Pancreas (tissue), 10 donors: ENCODE measurements around the gene ADM2. TPM values are rescaled to one million over a fixed set of nuclear protein-coding genes. Genes with fewer than 3 reads are reported as not detected.

Experiments used
- ATAC-seq, 4 donors: fragments of 200-7000 bp; cut with Tn5 transposase; one replicate each; pipeline versions ENCODE4 v1.8.0 to v1.9.1; 2020; ENCODE audit warnings: mild to moderate bottlenecking in 4 of 4, moderate library complexity in 4 of 4
- DNase-seq, 6 donors: peaks; one replicate each; pipeline ENCODE4 v3.0.0-alpha.2; 2020
- FAIRE-seq: peaks from 2 replicates; lab custom pipeline; 2012; peaks lifted over from hg19 to GRCh38; lab: Jason Lieb, UNC
- H3K27ac ChIP-seq, 4 donors: fragments of 200-600 bp; sonication (generic); 1 replicate in 3 of 4; 2 replicates in 1 of 4; pipeline versions ENCODE4 v1.5.0 to v1.8.0; 2020
- H3K27me3 ChIP-seq, 4 donors: fragments of 200-600 bp; one replicate each; pipeline ENCODE4 v1.8.0; 2021
- H3K36me3 ChIP-seq, 3 donors: fragments of 200-600 bp; sonication (generic) in 1 of 3; one replicate each; pipeline versions ENCODE4 v1.5.0 to v1.8.0; 2020 to 2021
- H3K4me1 ChIP-seq, 3 donors: fragments of 200-600 bp; one replicate each; pipeline ENCODE4 v1.8.0; 2021
- H3K4me3 ChIP-seq, 4 donors: fragments of 200-600 bp; sonication (generic) in 2 of 4; one replicate each; pipeline versions ENCODE4 v1.5.0 to v1.8.0; 2020 to 2021
- H3K9me3 ChIP-seq, 4 donors: fragments of 200-600 bp; one replicate each; pipeline ENCODE4 v1.8.0; 2021
- WGBS, 2 donors: extraction: QIAGEN DNeasy Blood & Tissue Kit; methylation state at CpG; one replicate each; pipeline ENCODE4 v1.1.7; 2013; 5-methylcytosine and 5-hydroxymethylcytosine counted together
- intact Hi-C, 3 donors: fragments of 100-400 bp; cut with DNase I; formaldehyde crosslinking; loops; one replicate each; pipeline versions ENCODE4 v1.11.1 to v1.14.2; 2022
- polyA plus RNA-seq, 2 donors: library from polyadenylated mRNA; stranded (reverse); fragments of 200-250 nt; gene quantifications; one replicate each; pipeline ENCODE4 v1.2.3, GENCODE V29; 2013
- total RNA-seq, 6 donors: library from RNA; stranded (reverse); fragmentation: NEBNext Ultra II Directional in 4 of 6; extraction: Animal tissue kit (Norgen Biotek cat#: 25700) in 4 of 6; gene quantifications; one replicate each; pipeline versions ENCODE4 v1.2.1 to v1.2.4, GENCODE V29; 2021 to 2023
- TF ChIP-seq, protein P1 (sequence below), 4 donors: fragments of 200-600 bp; sonication (generic) in 3 of 4; IDR thresholded peaks; one replicate each; pipeline versions ENCODE4 v1.5.0 to v1.8.0; 2021; ENCODE audit warnings: antibody characterized with exemption in 4 of 4
- donor health status: healthy with polysubstance abuse.
- donor health status: DM: no; HTN: no; CAD: no; lungs with moderate emphysema.
- donor health status: DM: no; HTN: no; CAD: no.
- donor health status: control.
- donor health status: control.
- donor health status: Bipolar disorder and iron deficiency.
- donor health status: DM: yes; HTN: yes; CAD: no.
- donor health status: DM: no; HTN: no; CAD: no.
- donor health status: DM: no; HTN: no; CAD: no.
- donor health status: DM: yes; HTN: yes; CAD: no.

The ADM2 gene
- total and polyA plus RNA-seq, 8 donors = 2.1 to 44.3 (median 5.8) TPM

DNA sequence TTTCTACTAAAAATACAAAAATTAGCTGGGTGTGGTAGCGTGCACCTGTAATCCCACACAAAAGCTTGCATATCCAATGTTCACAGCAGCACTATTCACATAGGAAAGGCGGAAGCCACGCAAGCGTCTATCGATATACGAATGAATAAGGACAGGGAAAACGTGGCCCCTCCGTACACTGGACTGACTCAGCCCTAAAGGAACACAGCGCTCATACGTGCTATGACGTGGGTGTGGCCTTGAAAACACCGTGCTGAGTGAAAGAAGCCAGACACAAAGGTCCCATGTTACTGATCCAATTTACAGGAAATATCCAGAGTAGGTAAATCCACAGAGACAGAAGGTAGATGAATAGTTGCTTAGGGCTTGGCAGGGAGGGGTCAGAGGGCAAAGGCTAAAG lies 19.1 kb downstream of the ADM2 start:
- FAIRE-seq (no peak), ATAC-seq (no peak), DNase-seq (no peak)
- no peak overlapping the region for H3K27ac ChIP-seq
- H3K4me1 ChIP-seq = peaks cover 0 to 6% (median 0%) of the 10 kb centered on the region in 3 donors
- H3K9me3 ChIP-seq = no peaks in the 10 kb centered on the region
- WGBS, 2 donors = 83 to 88% methylated on average over 12 of the region's 12 CpGs
- H3K4me3 ChIP-seq = no peak overlapping the region
- peaks cover 0 to 15% (median 0%) of the 10 kb centered on the region in 3 donors for H3K36me3 ChIP-seq
- no peaks in the 10 kb centered on the region for H3K27me3 ChIP-seq
- TF ChIP-seq, protein P1, sequence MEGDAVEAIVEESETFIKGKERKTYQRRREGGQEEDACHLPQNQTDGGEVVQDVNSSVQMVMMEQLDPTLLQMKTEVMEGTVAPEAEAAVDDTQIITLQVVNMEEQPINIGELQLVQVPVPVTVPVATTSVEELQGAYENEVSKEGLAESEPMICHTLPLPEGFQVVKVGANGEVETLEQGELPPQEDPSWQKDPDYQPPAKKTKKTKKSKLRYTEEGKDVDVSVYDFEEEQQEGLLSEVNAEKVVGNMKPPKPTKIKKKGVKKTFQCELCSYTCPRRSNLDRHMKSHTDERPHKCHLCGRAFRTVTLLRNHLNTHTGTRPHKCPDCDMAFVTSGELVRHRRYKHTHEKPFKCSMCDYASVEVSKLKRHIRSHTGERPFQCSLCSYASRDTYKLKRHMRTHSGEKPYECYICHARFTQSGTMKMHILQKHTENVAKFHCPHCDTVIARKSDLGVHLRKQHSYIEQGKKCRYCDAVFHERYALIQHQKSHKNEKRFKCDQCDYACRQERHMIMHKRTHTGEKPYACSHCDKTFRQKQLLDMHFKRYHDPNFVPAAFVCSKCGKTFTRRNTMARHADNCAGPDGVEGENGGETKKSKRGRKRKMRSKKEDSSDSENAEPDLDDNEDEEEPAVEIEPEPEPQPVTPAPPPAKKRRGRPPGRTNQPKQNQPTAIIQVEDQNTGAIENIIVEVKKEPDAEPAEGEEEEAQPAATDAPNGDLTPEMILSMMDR (IDR thresholded peaks at IDR 0.05) = no peak
- intact Hi-C loops = loop anchor here in 1 of 3 donors (10.0 kb wide), 1 partner anchor 256 kb away; the partner anchor contains the start of gene TUBGCP6

GRCh38 chr22:50502096-50502495 lies 20.8 kb downstream of the ADM2 start:
- TF ChIP-seq, protein P1 (IDR thresholded peaks at IDR 0.05) = no peak
- peaks cover 0 to 10% (median 0%) of the 10 kb centered on the region in 3 donors for H3K4me1 ChIP-seq
- H3K36me3 ChIP-seq = peaks cover 0 to 15% (median 0%) of the 10 kb centered on the region in 3 donors
- WGBS, 2 donors = 87 to 92% methylated on average over 6 of the region's 6 CpGs
- ATAC-seq = no peak
- H3K9me3 ChIP-seq = no peaks in the 10 kb centered on the region
- H3K27ac ChIP-seq = no peak overlapping the region
- peak in 1 of 6 donors; percentile 55 for DNase-seq
- no peaks in the 10 kb centered on the region for H3K27me3 ChIP-seq
- no peak for FAIRE-seq
- H3K4me3 ChIP-seq = no peak overlapping the region
- intact Hi-C loops = loop anchor here in 1 of 3 donors (10.0 kb wide), 1 partner anchor 257 kb away; the partner anchor contains the start of gene TUBGCP6

DNA sequence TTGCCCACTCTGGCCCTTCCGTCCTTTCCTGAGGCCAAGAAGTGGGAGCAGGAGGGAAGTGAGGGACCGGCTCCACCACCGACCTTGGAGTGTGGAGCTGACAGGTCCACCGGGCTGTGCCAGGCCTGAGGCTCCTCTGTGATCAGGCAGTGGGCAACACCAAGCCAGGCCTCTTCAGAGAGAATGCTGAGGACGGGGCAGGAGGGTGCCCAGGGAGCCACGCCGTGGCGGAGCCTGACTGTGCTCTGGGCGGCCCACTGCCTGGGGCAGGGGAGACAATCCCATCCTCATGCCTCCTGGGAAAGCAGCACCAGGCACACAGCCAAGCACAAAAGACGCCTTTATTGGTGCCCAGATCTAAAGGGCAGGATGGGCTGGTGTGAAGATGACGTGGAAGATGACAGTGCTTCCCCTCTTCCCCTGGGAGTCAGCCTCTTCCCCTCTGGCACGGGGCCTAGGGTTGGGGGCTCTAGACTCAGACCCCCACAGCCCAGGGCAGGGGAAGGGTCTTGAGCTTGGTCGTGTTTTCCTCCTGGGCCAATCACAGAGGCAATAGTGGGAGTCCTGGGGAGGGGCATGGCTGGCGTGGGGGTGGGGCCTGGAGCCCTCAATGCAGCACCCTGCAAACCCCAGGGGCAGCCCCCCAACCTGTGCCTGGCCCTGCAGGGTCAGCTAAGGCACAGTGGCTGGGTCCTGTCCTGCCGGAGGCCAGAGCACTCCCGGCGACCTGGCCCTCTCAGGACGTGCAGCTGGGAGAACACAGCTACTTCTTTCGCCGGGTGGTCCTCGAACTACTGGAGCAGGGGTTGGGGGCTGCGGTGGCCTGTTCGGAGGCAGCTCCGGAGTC lies 21.5 kb downstream of the ADM2 start:
- H3K9me3 ChIP-seq = no peaks in the 10 kb centered on the region
- DNase-seq (peak in 1 of 6 donors; percentile 80), FAIRE-seq (no peak), ATAC-seq (no peak)
- H3K27ac ChIP-seq = no peak overlapping the region
- peaks cover 0 to 10% (median 0%) of the 10 kb centered on the region in 3 donors for H3K4me1 ChIP-seq
- peaks cover 0 to 15% (median 0%) of the 10 kb centered on the region in 3 donors for H3K36me3 ChIP-seq
- intact Hi-C loops = loop anchor here in 1 of 3 donors (10.0 kb wide), 1 partner anchor 258 kb away; the partner anchor contains the start of gene TUBGCP6
- 82 to 86% methylated on average over 22 to 24 of the region's 24 CpGs for WGBS, 2 donors
- TF ChIP-seq, protein P1 (IDR thresholded peaks at IDR 0.05) = no peak
- H3K27me3 ChIP-seq = no peaks in the 10 kb centered on the region
- H3K4me3 ChIP-seq = no peak overlapping the region

DNA sequence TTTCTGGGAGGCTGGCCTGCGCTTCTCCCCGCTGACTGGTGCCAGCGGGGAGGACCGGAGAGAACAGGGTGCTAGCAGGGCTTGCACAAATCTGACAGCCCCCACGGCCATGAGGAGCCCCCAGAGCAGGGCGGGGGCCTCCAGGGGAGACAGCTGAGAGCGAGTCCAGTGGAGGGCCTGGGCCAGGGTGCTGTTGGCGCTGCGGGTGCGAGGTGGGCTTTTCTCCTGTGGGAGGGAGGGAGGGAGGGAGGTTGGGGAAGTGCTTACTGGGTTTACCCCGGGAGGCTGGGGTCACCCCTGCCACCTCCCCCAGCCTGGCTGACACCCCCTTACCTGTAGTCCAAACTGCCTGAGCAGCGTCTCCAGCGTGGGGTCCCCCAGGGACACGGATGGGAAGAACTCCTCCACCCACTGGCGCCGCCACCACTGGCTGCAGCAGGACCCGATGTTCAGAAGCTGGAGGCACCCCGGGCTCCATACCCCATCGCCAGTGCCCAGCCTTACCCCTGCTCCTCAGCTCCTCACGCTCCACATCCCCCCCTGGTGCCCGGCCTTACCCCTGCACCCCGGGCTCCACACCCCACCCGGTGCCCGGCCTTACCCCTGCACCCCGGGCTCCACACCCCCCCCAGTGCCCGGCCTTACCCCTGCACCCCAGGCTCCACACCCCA lies 22.3 kb downstream of the ADM2 start:
- no peak for ATAC-seq
- peaks cover 0 to 10% (median 0%) of the 10 kb centered on the region in 3 donors for H3K4me1 ChIP-seq
- H3K36me3 ChIP-seq = peaks cover 0 to 15% (median 0%) of the 10 kb centered on the region in 3 donors
- 75 to 92% methylated on average over 12 to 25 of the region's 26 CpGs for WGBS, 2 donors
- no peak overlapping the region for H3K4me3 ChIP-seq
- FAIRE-seq = no peak
- peak in 3 of 6 donors; percentile 42 to 85 (median 57) for DNase-seq
- no peaks in the 10 kb centered on the region for H3K9me3 ChIP-seq
- H3K27me3 ChIP-seq = no peaks in the 10 kb centered on the region
- intact Hi-C loops = loop anchor here in 1 of 3 donors (10.0 kb wide), 1 partner anchor 259 kb away; the partner anchor contains the start of gene TUBGCP6
- no peak overlapping the region for H3K27ac ChIP-seq
- TF ChIP-seq, protein P1 (IDR thresholded peaks at IDR 0.05) = no peak
